ENCODE results near the gene TMC5. TPM values are rescaled to one million over a fixed set of nuclear protein-coding genes. Genes with fewer than 3 reads are reported as not detected.

The TMC5 gene
- total and polyA plus RNA-seq, 2 experiments from 2014 or later, result 2.3 to 4.8 TPM

DNA sequence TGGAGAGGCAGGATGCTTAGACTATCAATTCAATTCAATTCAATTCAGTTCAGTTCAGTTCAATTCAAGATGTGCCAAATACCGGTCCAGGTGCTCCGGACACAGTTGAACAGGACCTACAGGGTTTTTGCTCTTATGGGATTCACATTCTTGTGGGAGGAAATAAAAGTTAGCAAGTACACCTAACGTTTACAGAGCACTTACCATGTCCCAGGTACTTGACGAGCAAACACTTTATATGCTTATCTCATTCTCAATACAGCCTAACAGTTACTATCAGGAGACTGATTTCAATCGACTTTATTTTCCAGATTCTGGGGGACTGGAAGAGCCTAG, 104.7 kb downstream of the TMC5 start:
- no peaks in the 10 kb centered on the region for H3K36me3 ChIP-seq (ENCODE audit: insufficient read depth)
- H3K4me3 ChIP-seq, result peak overlapping the region; percentile 91; the same call in 1 of the 2 replicates

More for the DNA sequence above, 104.7 kb downstream of the TMC5 start:
- Mint-ChIP-seq H3K36me3 (ENCODE audit: low read depth) (peaks cover 2% of the 10 kb centered on the region; the same call in 2 of the 3 replicates), H3K4me1 (peaks cover 31% of the 10 kb centered on the region), H3K27ac (0 out of 2 replicates have a peak overlapping the region, but pooled peaks have one; percentile 0), H3K9me3 (no peaks in the 10 kb centered on the region), H3K27me3 (ENCODE audit: insufficient read depth, low read depth, poor library complexity) (peaks cover 3% of the 10 kb centered on the region), H3K4me3 (peak overlapping the region; percentile 94)
- Histone ChIP-seq H3K27ac (ENCODE audit: low read depth) (peak overlapping the region; percentile 34; the same call in 1 of the 2 replicates), H2AFZ (no peak overlapping the region), H3F3A (replicated peaks; ENCODE audit: low read depth) (no peaks in the 10 kb centered on the region), H3K4me1 (ENCODE audit: insufficient read depth) (peaks cover 30% of the 10 kb centered on the region), H3K79me2 (replicated peaks; ENCODE audit: insufficient read depth) (peaks cover 64% of the 10 kb centered on the region), H3K27me3 (ENCODE audit: insufficient read depth) (no peaks in the 10 kb centered on the region), H3K9me2 (ENCODE audit: insufficient read depth) (no peaks in the 10 kb centered on the region), H4K20me1 (replicated peaks; ENCODE audit: insufficient read depth) (peaks cover 18% of the 10 kb centered on the region), H3K4me2 (peak overlapping the region; percentile 59)
- TF ChIP-seq STAT1 (IDR thresholded peaks at IDR 0.05; ENCODE audit: unreplicated experiment) (no peak), POLR2AphosphoS5 (IDR thresholded peaks at IDR 0.05; ENCODE audit: low read depth) (no peak), ETS1 (IDR thresholded peaks at IDR 0.05) (no peak), JUNB (IDR thresholded peaks at IDR 0.05; ENCODE audit: unreplicated experiment) (no peak), ZNF331 (CRISPR knock-in tag; IDR thresholded peaks at IDR 0.05; ENCODE audit: low read depth) (no peak), NANOG (IDR thresholded peaks at IDR 0.05; ENCODE audit: borderline replicate concordance) (no peak), EZH2 (IDR thresholded peaks at IDR 0.05; ENCODE audit: low read depth, unreplicated experiment) (no peak), EZH2phosphoT487 (IDR thresholded peaks at IDR 0.05; ENCODE audit: unreplicated experiment) (no peak), REST (IDR thresholded peaks at IDR 0.05; ENCODE audit: unreplicated experiment) (no peak), CREB1 (CRISPR knock-in tag; IDR thresholded peaks at IDR 0.05; ENCODE audit: low read depth) (no peak), ZNF114 (CRISPR knock-in tag; IDR thresholded peaks at IDR 0.05) (no peak)
- TF ChIP-seq, protein P1, sequence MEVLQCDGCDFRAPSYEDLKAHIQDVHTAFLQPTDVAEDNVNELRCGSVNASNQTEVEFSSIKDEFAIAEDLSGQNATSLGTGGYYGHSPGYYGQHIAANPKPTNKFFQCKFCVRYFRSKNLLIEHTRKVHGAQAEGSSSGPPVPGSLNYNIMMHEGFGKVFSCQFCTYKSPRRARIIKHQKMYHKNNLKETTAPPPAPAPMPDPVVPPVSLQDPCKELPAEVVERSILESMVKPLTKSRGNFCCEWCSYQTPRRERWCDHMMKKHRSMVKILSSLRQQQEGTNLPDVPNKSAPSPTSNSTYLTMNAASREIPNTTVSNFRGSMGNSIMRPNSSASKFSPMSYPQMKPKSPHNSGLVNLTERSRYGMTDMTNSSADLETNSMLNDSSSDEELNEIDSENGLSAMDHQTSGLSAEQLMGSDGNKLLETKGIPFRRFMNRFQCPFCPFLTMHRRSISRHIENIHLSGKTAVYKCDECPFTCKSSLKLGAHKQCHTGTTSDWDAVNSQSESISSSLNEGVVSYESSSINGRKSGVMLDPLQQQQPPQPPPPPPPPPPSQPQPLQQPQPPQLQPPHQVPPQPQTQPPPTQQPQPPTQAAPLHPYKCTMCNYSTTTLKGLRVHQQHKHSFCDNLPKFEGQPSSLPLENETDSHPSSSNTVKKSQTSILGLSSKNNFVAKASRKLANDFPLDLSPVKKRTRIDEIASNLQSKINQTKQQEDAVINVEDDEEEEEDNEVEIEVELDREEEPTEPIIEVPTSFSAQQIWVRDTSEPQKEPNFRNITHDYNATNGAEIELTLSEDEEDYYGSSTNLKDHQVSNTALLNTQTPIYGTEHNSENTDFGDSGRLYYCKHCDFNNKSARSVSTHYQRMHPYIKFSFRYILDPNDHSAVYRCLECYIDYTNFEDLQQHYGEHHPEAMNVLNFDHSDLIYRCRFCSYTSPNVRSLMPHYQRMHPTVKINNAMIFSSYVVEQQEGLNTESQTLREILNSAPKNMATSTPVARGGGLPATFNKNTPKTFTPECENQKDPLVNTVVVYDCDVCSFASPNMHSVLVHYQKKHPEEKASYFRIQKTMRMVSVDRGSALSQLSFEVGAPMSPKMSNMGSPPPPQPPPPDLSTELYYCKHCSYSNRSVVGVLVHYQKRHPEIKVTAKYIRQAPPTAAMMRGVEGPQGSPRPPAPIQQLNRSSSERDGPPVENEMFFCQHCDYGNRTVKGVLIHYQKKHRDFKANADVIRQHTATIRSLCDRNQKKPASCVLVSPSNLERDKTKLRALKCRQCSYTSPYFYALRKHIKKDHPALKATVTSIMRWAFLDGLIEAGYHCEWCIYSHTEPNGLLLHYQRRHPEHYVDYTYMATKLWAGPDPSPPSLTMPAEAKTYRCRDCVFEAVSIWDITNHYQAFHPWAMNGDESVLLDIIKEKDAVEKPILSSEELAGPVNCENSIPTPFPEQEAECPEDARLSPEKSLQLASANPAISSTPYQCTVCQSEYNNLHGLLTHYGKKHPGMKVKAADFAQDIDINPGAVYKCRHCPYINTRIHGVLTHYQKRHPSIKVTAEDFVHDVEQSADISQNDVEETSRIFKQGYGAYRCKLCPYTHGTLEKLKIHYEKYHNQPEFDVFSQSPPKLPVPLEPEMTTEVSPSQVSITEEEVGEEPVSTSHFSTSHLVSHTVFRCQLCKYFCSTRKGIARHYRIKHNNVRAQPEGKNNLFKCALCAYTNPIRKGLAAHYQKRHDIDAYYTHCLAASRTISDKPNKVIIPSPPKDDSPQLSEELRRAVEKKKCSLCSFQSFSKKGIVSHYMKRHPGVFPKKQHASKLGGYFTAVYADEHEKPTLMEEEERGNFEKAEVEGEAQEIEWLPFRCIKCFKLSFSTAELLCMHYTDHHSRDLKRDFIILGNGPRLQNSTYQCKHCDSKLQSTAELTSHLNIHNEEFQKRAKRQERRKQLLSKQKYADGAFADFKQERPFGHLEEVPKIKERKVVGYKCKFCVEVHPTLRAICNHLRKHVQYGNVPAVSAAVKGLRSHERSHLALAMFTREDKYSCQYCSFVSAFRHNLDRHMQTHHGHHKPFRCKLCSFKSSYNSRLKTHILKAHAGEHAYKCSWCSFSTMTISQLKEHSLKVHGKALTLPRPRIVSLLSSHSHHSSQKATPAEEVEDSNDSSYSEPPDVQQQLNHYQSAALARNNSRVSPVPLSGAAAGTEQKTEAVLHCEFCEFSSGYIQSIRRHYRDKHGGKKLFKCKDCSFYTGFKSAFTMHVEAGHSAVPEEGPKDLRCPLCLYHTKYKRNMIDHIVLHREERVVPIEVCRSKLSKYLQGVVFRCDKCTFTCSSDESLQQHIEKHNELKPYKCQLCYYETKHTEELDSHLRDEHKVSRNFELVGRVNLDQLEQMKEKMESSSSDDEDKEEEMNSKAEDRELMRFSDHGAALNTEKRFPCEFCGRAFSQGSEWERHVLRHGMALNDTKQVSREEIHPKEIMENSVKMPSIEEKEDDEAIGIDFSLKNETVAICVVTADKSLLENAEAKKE (CRISPR knock-in tag; IDR thresholded peaks at IDR 0.05), result no peak
- TF ChIP-seq, protein P2, sequence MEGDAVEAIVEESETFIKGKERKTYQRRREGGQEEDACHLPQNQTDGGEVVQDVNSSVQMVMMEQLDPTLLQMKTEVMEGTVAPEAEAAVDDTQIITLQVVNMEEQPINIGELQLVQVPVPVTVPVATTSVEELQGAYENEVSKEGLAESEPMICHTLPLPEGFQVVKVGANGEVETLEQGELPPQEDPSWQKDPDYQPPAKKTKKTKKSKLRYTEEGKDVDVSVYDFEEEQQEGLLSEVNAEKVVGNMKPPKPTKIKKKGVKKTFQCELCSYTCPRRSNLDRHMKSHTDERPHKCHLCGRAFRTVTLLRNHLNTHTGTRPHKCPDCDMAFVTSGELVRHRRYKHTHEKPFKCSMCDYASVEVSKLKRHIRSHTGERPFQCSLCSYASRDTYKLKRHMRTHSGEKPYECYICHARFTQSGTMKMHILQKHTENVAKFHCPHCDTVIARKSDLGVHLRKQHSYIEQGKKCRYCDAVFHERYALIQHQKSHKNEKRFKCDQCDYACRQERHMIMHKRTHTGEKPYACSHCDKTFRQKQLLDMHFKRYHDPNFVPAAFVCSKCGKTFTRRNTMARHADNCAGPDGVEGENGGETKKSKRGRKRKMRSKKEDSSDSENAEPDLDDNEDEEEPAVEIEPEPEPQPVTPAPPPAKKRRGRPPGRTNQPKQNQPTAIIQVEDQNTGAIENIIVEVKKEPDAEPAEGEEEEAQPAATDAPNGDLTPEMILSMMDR (conservative IDR thresholded peaks at IDR 0.05; ENCODE audit: low read depth in 2 of 2), result no peak
- ATAC-seq, result no peak
- DNase-seq (ENCODE audit: low spot score), result no peak
